K562 (cell line): ENCODE results near the gene NEDD4L. TPM values are rescaled to one million over a fixed set of nuclear protein-coding genes. Genes with fewer than 3 reads are reported as not detected.

ENCODE experiments used
- ATAC-seq: fragments of 200-7000 bp; cut with Tn5 transposase; 3 replicates; pipeline ENCODE4 v1.9.1; 2020; ENCODE audit warnings: moderate library complexity
- BruUV-seq: library from RNA; stranded (reverse); fragments of 400-500 nt; replicated peaks from 2 replicates; lab custom pipeline; 2021; lab: Mats Ljungman, UMichigan
- CTCF ChIA-PET: fragments of 300-600 bp; formaldehyde crosslinking; extraction: SDS; loops from one replicate; lab custom pipeline; 2021; ENCODE audit warnings: low intra/inter-chr PET ratio; lab: Yijun Ruan, JAX
- POLR2A ChIA-PET: fragments of 300-600, 350-650 bp; sonication (Branson Sonifier 250); formaldehyde crosslinking; extraction: SDS; loops from one replicate; lab custom pipeline; 2021; ENCODE audit warnings: antibody characterized with exemption, inconsistent platforms; lab: Yijun Ruan, JAX
- DNase-seq, 4 experiments: peaks; one replicate each; pipeline versions ENCODE4 v3.0.0 to v3.0.0-alpha.2; 2011 to 2018; ENCODE audit warnings: low spot score in 3 of 4, mixed read lengths in 3 of 4; ENCODE audit errors: extremely low read depth in 1 of 4
- FAIRE-seq: peaks from 2 replicates; lab custom pipeline; 2011; peaks lifted over from hg19 to GRCh38; lab: Jason Lieb, UNC
- H2AFZ ChIP-seq: 2 replicates; pipeline ENCODE4 v1.6.0; 2011; ENCODE audit warnings: low read depth, low read length, control low read depth, inconsistent platforms
- H3K27ac ChIP-seq: fragments of 200-600 bp; 3 replicates; pipeline ENCODE4 v1.8.0; 2011; ENCODE audit warnings: low read depth, mild to moderate bottlenecking, control low read depth, inconsistent platforms, low read length, moderate library complexity, mixed read lengths; ENCODE audit errors: extremely low read depth
- H3K27me3 ChIP-seq, 2 experiments: fragments of 300-600 bp in 1 of 2; 2 replicates in 1 of 2; 3 replicates in 1 of 2; pipeline versions ENCODE4 v1.6.0 to v1.8.0; 2011; ENCODE audit warnings: inconsistent platforms in 2 of 2, low read length in 2 of 2, mild to moderate bottlenecking in 1 of 2, mixed read lengths in 1 of 2, moderate library complexity in 1 of 2; ENCODE audit not compliant: control insufficient read depth in 2 of 2, insufficient read depth in 2 of 2
- H3K36me3 ChIP-seq: fragments of 300-600 bp; 3 replicates; pipeline ENCODE4 v1.8.0; 2011; ENCODE audit warnings: mild to moderate bottlenecking, low read length, inconsistent platforms; ENCODE audit not compliant: control insufficient read depth, insufficient read depth
- H3K4me1 ChIP-seq, 2 experiments: fragments of 200-600 bp in 1 of 2; replicated peaks in 1 of 2; 2 replicates in 1 of 2; 3 replicates in 1 of 2; pipeline versions ENCODE4 v1.5.1 to v1.8.0; 2011; ENCODE audit warnings: inconsistent platforms in 2 of 2, low read length in 2 of 2, mild to moderate bottlenecking in 1 of 2, mixed read lengths in 1 of 2, moderate library complexity in 1 of 2; ENCODE audit not compliant: control insufficient read depth in 2 of 2, insufficient read depth in 2 of 2
- H3K4me2 ChIP-seq: 2 replicates; pipeline ENCODE4 v1.6.1; 2011; ENCODE audit warnings: low read length, control low read depth, inconsistent platforms, mixed read lengths; ENCODE audit not compliant: insufficient read depth
- H3K4me3 ChIP-seq: fragments of 200-600 bp; sonication (generic), shearing (Covaris generic); 2 replicates; pipeline ENCODE4 v1.5.1; 2016; ENCODE audit warnings: control low read depth, inconsistent platforms
- H3K79me2 ChIP-seq: fragments of 200-600 bp; 3 replicates; pipeline ENCODE4 v1.8.0; 2011; ENCODE audit warnings: low read length, inconsistent platforms; ENCODE audit not compliant: control insufficient read depth, insufficient read depth
- H3K9ac ChIP-seq, 2 experiments: 2 replicates each; pipeline versions ENCODE4 v1.6.0 to v1.6.1; 2011; ENCODE audit warnings: low read depth in 2 of 2, low read length in 2 of 2, control low read depth in 1 of 2, inconsistent platforms in 1 of 2, mild to moderate bottlenecking in 1 of 2, mixed read lengths in 1 of 2; ENCODE audit not compliant: insufficient read depth in 1 of 2
- H3K9me1 ChIP-seq: one replicate; pipeline ENCODE4 v1.6.0; 2011; ENCODE audit warnings: inconsistent platforms, mild to moderate bottlenecking, low read length, moderate library complexity; ENCODE audit not compliant: control insufficient read depth, insufficient read depth
- H3K9me3 ChIP-seq: replicated peaks from 2 replicates; pipeline ENCODE4 v1.5.1; 2011; ENCODE audit warnings: low read depth, low read length, inconsistent platforms; ENCODE audit not compliant: control insufficient read depth, insufficient read depth
- H4K20me1 ChIP-seq: replicated peaks from 2 replicates; pipeline ENCODE4 v1.6.1; 2011; ENCODE audit warnings: low read length, inconsistent platforms, mixed read lengths; ENCODE audit not compliant: control insufficient read depth, insufficient read depth
- CAMTA2 ChIP-seq: fragments of 250-450 bp; sonication (Bioruptor Pico); conservative IDR thresholded peaks from 2 replicates; pipeline ENCODE4 v1.5.1; 2022
- CSDE1 ChIP-seq, 2 experiments: fragments of 450-650 bp; IDR thresholded peaks; 2 replicates each; pipeline ENCODE4 v1.6.1; 2016; ENCODE audit warnings: mild to moderate bottlenecking in 1 of 2
- ETV1 ChIP-seq: fragments of 450-650 bp; conservative IDR thresholded peaks from 2 replicates; pipeline ENCODE4 v1.6.1; 2016; ENCODE audit warnings: missing genetic modification characterization, control low read depth, low read depth, missing compliant biosample characterization
- EWSR1 ChIP-seq: fragments of 450-650 bp; IDR thresholded peaks from 2 replicates; pipeline ENCODE4 v1.6.1; 2018; ENCODE audit warnings: borderline replicate concordance, mild to moderate bottlenecking, low read depth, moderate library complexity; ENCODE audit not compliant: partially characterized antibody
- KLF6 ChIP-seq: fragments of 250-450 bp; sonication (Bioruptor Pico); IDR thresholded peaks from 2 replicates; pipeline ENCODE4 v1.4.0; 2020; ENCODE audit warnings: mild to moderate bottlenecking, moderate library complexity, borderline replicate concordance
- NBN ChIP-seq: fragments of 450-650 bp; IDR thresholded peaks from 2 replicates; pipeline ENCODE4 v1.6.1; 2016; ENCODE audit warnings: low read depth, mild to moderate bottlenecking
- NFIC ChIP-seq: fragments of 450-650 bp; IDR thresholded peaks from 2 replicates; pipeline ENCODE4 v1.6.1; 2017; ENCODE audit warnings: mild to moderate bottlenecking, inconsistent platforms
- SMAD4 ChIP-seq: fragments of 250-450 bp; sonication (Bioruptor Pico); conservative IDR thresholded peaks from 2 replicates; pipeline ENCODE4 v1.8.0; 2021; ENCODE audit warnings: inconsistent platforms, mild to moderate bottlenecking, moderate library complexity
- TEAD1 ChIP-seq, 2 experiments: fragments of 450-650 bp in 1 of 2; sonication (generic) in 1 of 2; formaldehyde crosslinking; IDR thresholded peaks; 2 replicates each; pipeline versions ENCODE4 v1.4.0 to v1.8.0; 2020 to 2022; ENCODE audit warnings: mild to moderate bottlenecking in 2 of 2, missing genetic modification reagents in 1 of 2
- ZNF217 ChIP-seq: sonication (generic); formaldehyde crosslinking; IDR thresholded peaks from 2 replicates; pipeline ENCODE4 v1.8.0; 2022; ENCODE audit warnings: mild to moderate bottlenecking, missing genetic modification reagents
- ZNF561 ChIP-seq: fragments of 450-650 bp; formaldehyde crosslinking; conservative IDR thresholded peaks from 2 replicates; pipeline ENCODE4 v1.4.0; 2020; ENCODE audit warnings: mild to moderate bottlenecking, moderate library complexity
- WGBS: fragments of 100-300 bp; shearing (Covaris generic); methylation state at CpG from one replicate; pipeline ENCODE4 v1.1.6; 2016; ENCODE audit warnings: low coverage, mixed read lengths; ENCODE audit not compliant: insufficient coverage; ENCODE audit errors: missing lambda C conversion rate; 5-methylcytosine and 5-hydroxymethylcytosine counted together
- in situ Hi-C: fragments of 300-500 bp; cut with MboI; formaldehyde crosslinking; loops from 4 replicates; pipeline ENCODE4 v1.15.0; 2018; ENCODE audit warnings: inconsistent platforms, mixed read lengths
- intact Hi-C: fragments of 100-400 bp; cut with micrococcal nuclease; formaldehyde crosslinking; loops from 2 replicates; pipeline ENCODE4 v1.14.2; 2022
- polyA plus RNA-seq, 8 experiments: library from polyadenylated mRNA; depleted of rRNA in 4 of 8; stranded (reverse) in 5 of 8; unstranded in 3 of 8; fragments of >200 nt; fragmentation: Nextera tagmentation in 2 of 8; fragmentation: Illumina TruSeq in 1 of 8; extraction: Ambion mirVana in 2 of 8; extraction: Trizol in 1 of 8; gene quantifications; 2 replicates each; pipeline versions ENCODE4 v1.2.1 to v1.2.3, GENCODE V29; 2011 to 2014; ENCODE audit warnings: inconsistent platforms in 1 of 8, missing spikeins in 1 of 8
- total RNA-seq, 7 experiments: library from RNA; depleted of rRNA in 6 of 7; stranded (reverse); fragments of >200 nt in 6 of 7; fragmentation: Illumina TruSeq in 2 of 7; extraction: Trizol in 2 of 7; gene quantifications; 2 replicates each; pipeline versions ENCODE4 v1.2.1 to v1.2.3, GENCODE V29; 2011 to 2021; ENCODE audit warnings: low replicate concordance in 1 of 7
- TF ChIP-seq, protein P1 (sequence below), 2 experiments: fragments of 250-450 bp in 1 of 2; fragments of 450-650 bp in 1 of 2; sonication (Bioruptor Pico) in 1 of 2; IDR thresholded peaks; 2 replicates each; pipeline versions ENCODE4 v1.6.1 to v1.8.0; 2016 to 2021; ENCODE audit warnings: mild to moderate bottlenecking in 2 of 2, moderate library complexity in 2 of 2, missing compliant biosample characterization in 1 of 2, missing genetic modification characterization in 1 of 2
- TF ChIP-seq, protein P2 (sequence below): fragments of 150-350 bp; conservative IDR thresholded peaks from 2 replicates; pipeline ENCODE4 v1.6.1; 2014; ENCODE audit warnings: low read length

Gene NEDD4L
- total and polyA plus RNA-seq, 9 of the 15 experiments (the other 6 are each of a cell fraction or from before 2014, with no cell fraction given): 8.1 to 33.4 (median 19.9) TPM

DNA sequence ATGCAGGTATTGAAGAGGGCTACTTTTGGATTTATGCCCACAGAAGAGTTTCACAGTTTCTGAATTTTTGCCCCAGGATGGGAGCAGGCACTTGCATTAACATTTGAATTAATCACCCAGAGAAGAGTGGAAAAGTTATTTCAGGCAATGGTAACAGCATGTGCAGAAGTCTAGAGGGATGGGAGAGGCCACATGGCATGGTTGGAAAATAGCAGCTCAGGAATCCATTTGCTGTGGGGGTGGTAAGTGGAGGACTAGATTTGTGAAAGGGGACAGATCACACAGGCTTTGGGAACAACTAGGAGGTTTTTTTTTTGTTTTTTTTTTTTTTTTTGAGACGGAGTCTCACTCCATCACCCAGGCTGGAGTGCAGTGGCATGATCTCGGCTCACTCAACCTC is 65.2 kb downstream of the NEDD4L start:
- no peaks in the 10 kb centered on the region for H3K27me3 ChIP-seq
- no peak for DNase-seq
- peaks cover 4% of the 10 kb centered on the region; the same call in 2 of the 3 replicates for H3K79me2 ChIP-seq
- H3K36me3 ChIP-seq: no peaks in the 10 kb centered on the region
- intact Hi-C loops: no loop called here
- ATAC-seq: no peak
- POLR2A ChIA-PET: no interaction called here
- no peak overlapping the region for H3K9ac ChIP-seq
- no peaks in the 10 kb centered on the region; a peak in 1 of 5 replicates for H3K4me1 ChIP-seq
- no peak overlapping the region for H3K27ac ChIP-seq
- no CpG with 5 or more reads among the region's 2 CpGs for WGBS
- no peaks in the 10 kb centered on the region for H3K9me3 ChIP-seq
- no peak overlapping the region for H3K4me3 ChIP-seq
- TF ChIP-seq ZNF217 (CRISPR knock-in tag): no peak
- TF ChIP-seq, protein P1, sequence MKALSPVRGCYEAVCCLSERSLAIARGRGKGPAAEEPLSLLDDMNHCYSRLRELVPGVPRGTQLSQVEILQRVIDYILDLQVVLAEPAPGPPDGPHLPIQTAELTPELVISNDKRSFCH (CRISPR knock-in tag; IDR thresholded peaks at IDR 0.05): no peak
- TF ChIP-seq, protein P1 (tag; IDR thresholded peaks at IDR 0.05): no peak
- no peak for TF ChIP-seq EWSR1
- TF ChIP-seq KLF6: no peak
- no peak for TF ChIP-seq NBN
- TF ChIP-seq, protein P2, sequence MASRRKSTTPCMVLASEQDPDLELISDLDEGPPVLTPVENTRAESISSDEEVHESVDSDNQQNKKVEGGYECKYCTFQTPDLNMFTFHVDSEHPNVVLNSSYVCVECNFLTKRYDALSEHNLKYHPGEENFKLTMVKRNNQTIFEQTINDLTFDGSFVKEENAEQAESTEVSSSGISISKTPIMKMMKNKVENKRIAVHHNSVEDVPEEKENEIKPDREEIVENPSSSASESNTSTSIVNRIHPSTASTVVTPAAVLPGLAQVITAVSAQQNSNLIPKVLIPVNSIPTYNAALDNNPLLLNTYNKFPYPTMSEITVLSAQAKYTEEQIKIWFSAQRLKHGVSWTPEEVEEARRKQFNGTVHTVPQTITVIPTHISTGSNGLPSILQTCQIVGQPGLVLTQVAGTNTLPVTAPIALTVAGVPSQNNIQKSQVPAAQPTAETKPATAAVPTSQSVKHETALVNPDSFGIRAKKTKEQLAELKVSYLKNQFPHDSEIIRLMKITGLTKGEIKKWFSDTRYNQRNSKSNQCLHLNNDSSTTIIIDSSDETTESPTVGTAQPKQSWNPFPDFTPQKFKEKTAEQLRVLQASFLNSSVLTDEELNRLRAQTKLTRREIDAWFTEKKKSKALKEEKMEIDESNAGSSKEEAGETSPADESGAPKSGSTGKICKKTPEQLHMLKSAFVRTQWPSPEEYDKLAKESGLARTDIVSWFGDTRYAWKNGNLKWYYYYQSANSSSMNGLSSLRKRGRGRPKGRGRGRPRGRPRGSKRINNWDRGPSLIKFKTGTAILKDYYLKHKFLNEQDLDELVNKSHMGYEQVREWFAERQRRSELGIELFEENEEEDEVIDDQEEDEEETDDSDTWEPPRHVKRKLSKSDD: no peak
- no peak for TF ChIP-seq NFIC
- TF ChIP-seq ETV1 (tag): no peak
- TF ChIP-seq ZNF561: no peak
- TF ChIP-seq CAMTA2: no peak
- TF ChIP-seq CSDE1 (IDR thresholded peaks at IDR 0.05): no peak
- no peak for TF ChIP-seq TEAD1 (CRISPR knock-in tag; IDR thresholded peaks at IDR 0.05)
- TF ChIP-seq SMAD4 (CRISPR knock-in tag): no peak
- TF ChIP-seq, all 486 proteins: peak for 0
- no peak overlapping the region for H2AFZ ChIP-seq
- in situ Hi-C loops: no loop called here
- no TSS peak for BruUV-seq
- H3K4me2 ChIP-seq: no peak overlapping the region
- no peaks in the 10 kb centered on the region for H3K9me1 ChIP-seq
- CTCF ChIA-PET: interaction anchor here (0.6 kb wide), 1 partner anchor 209 kb away, joined by 4 read pairs; no protein-coding TSS in a partner anchor
- FAIRE-seq: no peak
- H4K20me1 ChIP-seq: peaks cover 3% of the 10 kb centered on the region
